Smooth muscle cell (in vitro differentiated cells): ENCODE results near the gene SKI. TPM values are rescaled to one million over a fixed set of nuclear protein-coding genes. Genes with fewer than 3 reads are reported as not detected.

Experiments used
- DNase-seq: peaks from one replicate; lab custom pipeline; 2025; ENCODE audit not compliant: unreplicated experiment; lab: John Stamatoyannopoulos, UW
- H2AFZ ChIP-seq: fragments of 200-600 bp; sonication (generic); 2 replicates; pipeline ENCODE4 v1.6.0; 2016; ENCODE audit warnings: antibody characterized with exemption, low read depth, mild to moderate bottlenecking
- H3F3A ChIP-seq: fragments of 200-600 bp; sonication (generic); 2 replicates; pipeline ENCODE4 v1.6.0; 2017; ENCODE audit warnings: antibody characterized with exemption, low read depth
- H3K27ac ChIP-seq: fragments of 200-600 bp; sonication (generic); 2 replicates; pipeline ENCODE4 v1.5.1; 2016; ENCODE audit warnings: low read depth, mild to moderate bottlenecking
- H3K27me3 ChIP-seq: fragments of 200-600 bp; sonication (generic); 2 replicates; pipeline ENCODE4 v1.6.1; 2016; ENCODE audit warnings: low read depth, mild to moderate bottlenecking
- H3K36me3 ChIP-seq: fragments of 200-600 bp; sonication (generic); 2 replicates; pipeline ENCODE4 v1.5.1; 2016; ENCODE audit warnings: low read depth
- H3K4me1 ChIP-seq: fragments of 200-600 bp; sonication (generic); 2 replicates; pipeline ENCODE4 v1.5.1; 2016; ENCODE audit warnings: low read depth
- H3K4me2 ChIP-seq: fragments of 200-600 bp; sonication (generic); 2 replicates; pipeline ENCODE4 v1.6.0; 2016; ENCODE audit warnings: mild to moderate bottlenecking
- H3K4me3 ChIP-seq: fragments of 200-600 bp; sonication (generic); 2 replicates; pipeline ENCODE4 v1.5.1; 2016; ENCODE audit warnings: mild to moderate bottlenecking
- H3K79me2 ChIP-seq: fragments of 200-600 bp; sonication (generic); 2 replicates; pipeline ENCODE4 v1.6.0; 2016; ENCODE audit warnings: low read depth, mild to moderate bottlenecking
- H3K9ac ChIP-seq: fragments of 200-600 bp; sonication (generic); 2 replicates; pipeline ENCODE4 v1.6.0; 2016; ENCODE audit warnings: low read depth
- H3K9me3 ChIP-seq: fragments of 200-600 bp; sonication (generic); replicated peaks from 2 replicates; pipeline ENCODE4 v1.5.1; 2016; ENCODE audit warnings: low read depth
- H4K20me1 ChIP-seq: fragments of 200-600 bp; sonication (generic); 2 replicates; pipeline ENCODE4 v1.6.0; 2016; ENCODE audit warnings: low read depth
- CTCF ChIP-seq: fragments of 200-600 bp; sonication (generic); IDR thresholded peaks from 2 replicates; pipeline ENCODE4 v1.5.1; 2017; ENCODE audit warnings: borderline replicate concordance, mild to moderate bottlenecking, antibody characterized with exemption; ENCODE audit not compliant: insufficient read depth, poor library complexity, severe bottlenecking
- WGBS: methylation state at CpG from one replicate; pipeline ENCODE4 v1.1.7; 2016; ENCODE audit warnings: low lambda C conversion rate; 5-methylcytosine and 5-hydroxymethylcytosine counted together
- polyA plus RNA-seq: library from polyadenylated mRNA; unstranded; fragments of >200 nt; fragmentation: Nextera tagmentation; extraction: Ambion mirVana; gene quantifications from 2 replicates; pipeline ENCODE4 v1.2.1, GENCODE V29; 2016
- total RNA-seq: library from RNA; depleted of rRNA; stranded (reverse); fragments of >200 nt; gene quantifications from 2 replicates; pipeline ENCODE4 v1.2.3, GENCODE V29; 2014

The SKI gene
- total and polyA plus RNA-seq, 2 experiments from 2014 or later, result 4.2 to 19.6 TPM

GRCh38 chr1:2209400-2210083 lies 18.6 kb upstream of the SKI start:
- TF ChIP-seq CTCF, result no peak
- peaks cover 15% of the 10 kb centered on the region for H3F3A ChIP-seq
- no peaks in the 10 kb centered on the region for H3K79me2 ChIP-seq
- no peak overlapping the region for H3K27ac ChIP-seq
- peaks cover 38% of the 10 kb centered on the region for H3K4me1 ChIP-seq
- H3K9ac ChIP-seq, result no peak overlapping the region
- no peaks in the 10 kb centered on the region for H3K36me3 ChIP-seq
- no peaks in the 10 kb centered on the region for H3K27me3 ChIP-seq
- no peaks in the 10 kb centered on the region for H4K20me1 ChIP-seq
- H3K4me2 ChIP-seq, result no peak overlapping the region
- H3K4me3 ChIP-seq, result no peak overlapping the region
- H2AFZ ChIP-seq, result no peak overlapping the region
- no peak for DNase-seq
- H3K9me3 ChIP-seq, result no peaks in the 10 kb centered on the region
- 81% methylated on average over 18 of the region's 18 CpGs for WGBS

- H2AFZ ChIP-seq, result no peak overlapping the region
- no peak overlapping the region for H3K4me2 ChIP-seq
- no peaks in the 10 kb centered on the region for H3K27me3 ChIP-seq
- no peaks in the 10 kb centered on the region for H3K79me2 ChIP-seq
- no peaks in the 10 kb centered on the region for H3K9me3 ChIP-seq
- no peak overlapping the region for H3K4me3 ChIP-seq
- no peak overlapping the region for H3K27ac ChIP-seq
- no peak for DNase-seq
- no peaks in the 10 kb centered on the region for H4K20me1 ChIP-seq
- WGBS, result 90% methylated on average over 14 of the region's 19 CpGs
- H3K9ac ChIP-seq, result no peak overlapping the region
- H3F3A ChIP-seq, result peaks cover 15% of the 10 kb centered on the region
- no peak for TF ChIP-seq CTCF
- no peaks in the 10 kb centered on the region for H3K36me3 ChIP-seq
- H3K4me1 ChIP-seq, result peaks cover 42% of the 10 kb centered on the region
Observed at GRCh38 chr1:2210084-2210653, 17.9 kb upstream of the SKI start.

- no peaks in the 10 kb centered on the region for H3K36me3 ChIP-seq
- no peak for DNase-seq
- no peak overlapping the region for H3K9ac ChIP-seq
- H3K79me2 ChIP-seq, result no peaks in the 10 kb centered on the region
- H4K20me1 ChIP-seq, result no peaks in the 10 kb centered on the region
- no peak for TF ChIP-seq CTCF
- no peaks in the 10 kb centered on the region for H3K9me3 ChIP-seq
- H3K27ac ChIP-seq, result no peak overlapping the region
- no peak overlapping the region for H3K4me2 ChIP-seq
- H3F3A ChIP-seq, result peaks cover 13% of the 10 kb centered on the region
- H2AFZ ChIP-seq, result no peak overlapping the region
- peaks cover 40% of the 10 kb centered on the region for H3K4me1 ChIP-seq
- WGBS, result 95% methylated on average over 12 of the region's 13 CpGs
- H3K4me3 ChIP-seq, result no peak overlapping the region
- no peaks in the 10 kb centered on the region for H3K27me3 ChIP-seq
Observed at GRCh38 chr1:2210786-2211185, 17.3 kb upstream of the SKI start.

GRCh38 chr1:2212274-2212531 lies 15.9 kb upstream of the SKI start:
- Histone ChIP-seq H3K27ac (peak overlapping the region; percentile 98), H2AFZ (no peak overlapping the region), H3K4me2 (peak overlapping the region; percentile 81), H4K20me1 (no peaks in the 10 kb centered on the region), H3K4me1 (peaks cover 39% of the 10 kb centered on the region), H3K36me3 (no peaks in the 10 kb centered on the region), H3K9ac (peak overlapping the region; percentile 95), H3K9me3 (no peaks in the 10 kb centered on the region), H3K79me2 (no peaks in the 10 kb centered on the region), H3K27me3 (no peaks in the 10 kb centered on the region), H3K4me3 (no peak overlapping the region), H3F3A (peaks cover 10% of the 10 kb centered on the region)
- WGBS, result 18% methylated on average over 10 of the region's 10 CpGs
- DNase-seq, result no peak
- TF ChIP-seq CTCF, result no peak
